Fibroblast of villous mesenchyme (primary cell): ENCODE measurements around the gene MID1IP1. TPM values are rescaled to one million over a fixed set of nuclear protein-coding genes. Genes with fewer than 3 reads are reported as not detected.

Experiments used
- DNase-seq: peaks from one replicate; pipeline ENCODE4 v3.0.0-alpha.2; 2010; ENCODE audit warnings: low read depth
- H3K4me3 ChIP-seq: 2 replicates; pipeline ENCODE4 v1.5.1; 2011; ENCODE audit warnings: low read depth, mild to moderate bottlenecking, low read length
- CTCF ChIP-seq: IDR thresholded peaks from 2 replicates; pipeline ENCODE4 v1.5.1; 2012; ENCODE audit warnings: low read depth, mild to moderate bottlenecking, low read length; ENCODE audit not compliant: insufficient read depth
- total RNA-seq: library from RNA; depleted of rRNA; stranded (reverse); fragments of >200 nt; gene quantifications from 2 replicates; pipeline ENCODE4 v1.2.3, GENCODE V29; 2012

The MID1IP1 gene
- total RNA-seq, 1 donor = 52.7 TPM

- TF ChIP-seq CTCF = no peak
- DNase-seq = no peak
- no peak overlapping the region for H3K4me3 ChIP-seq
These were observed 14.9 kb downstream of the MID1IP1 start for GRCh38 chrX:38816155-38816554.

GRCh38 chrX:38817004-38817703, 15.9 kb downstream of the MID1IP1 start:
- H3K4me3 ChIP-seq = no peak overlapping the region
- peak; percentile 67 for DNase-seq
- no peak for TF ChIP-seq CTCF

GRCh38 chrX:38819163-38819562, 17.9 kb downstream of the MID1IP1 start:
- no peak for DNase-seq
- no peak overlapping the region for H3K4me3 ChIP-seq
- TF ChIP-seq CTCF = no peak

- H3K4me3 ChIP-seq = no peak overlapping the region
- no peak for TF ChIP-seq CTCF
- no peak for DNase-seq
These were observed 18.4 kb downstream of the MID1IP1 start for GRCh38 chrX:38819709-38820108.

GRCh38 chrX:38820751-38821150, 19.5 kb downstream of the MID1IP1 start:
- no peak overlapping the region for H3K4me3 ChIP-seq
- TF ChIP-seq CTCF = no peak
- no peak for DNase-seq

GRCh38 chrX:38824176-38824575, 22.9 kb downstream of the MID1IP1 start:
- no peak overlapping the region for H3K4me3 ChIP-seq
- TF ChIP-seq CTCF = no peak
- no peak for DNase-seq

- DNase-seq = no peak
- TF ChIP-seq CTCF = no peak
- no peak overlapping the region for H3K4me3 ChIP-seq
These were observed 30.7 kb downstream of the MID1IP1 start for GRCh38 chrX:38831949-38832348.
